HG03045 (cell line): ENCODE data around the gene CCDC12.

Experiments used
- ATAC-seq: cut with Tn5 transposase; IDR thresholded peaks from one replicate; pipeline ENCODE4 v1.9.1; 2021; ENCODE audit warnings: mild to moderate bottlenecking, moderate library complexity; ENCODE audit not compliant: unreplicated experiment

The CCDC12 gene

GRCh38 chr3:46897829-46898320 is 78.7 kb downstream of the CCDC12 start:
- no peak for ATAC-seq

DNA sequence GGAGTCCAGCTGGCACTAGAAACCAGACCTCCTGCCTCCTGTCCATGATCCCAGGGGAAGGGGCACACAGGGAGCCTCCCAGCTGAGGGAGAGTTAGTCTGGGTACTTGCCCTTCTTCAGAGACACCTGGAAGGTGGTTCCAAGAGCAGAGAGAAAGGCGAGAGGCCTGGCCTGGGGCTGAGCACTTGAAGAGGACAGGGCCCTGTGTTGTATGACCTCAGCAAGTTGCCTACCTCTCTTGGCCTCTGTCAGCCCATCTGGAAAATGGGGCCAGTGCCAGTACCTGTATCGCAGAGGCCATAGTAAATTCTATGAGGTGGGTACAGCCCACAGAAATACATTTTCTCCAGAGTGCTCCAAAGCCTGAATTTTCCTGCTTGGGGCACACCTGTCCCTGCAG is 79.5 kb downstream of the CCDC12 start:
- no peak for ATAC-seq

GRCh38 chr3:46896386-46896785 is 80.2 kb downstream of the CCDC12 start:
- ATAC-seq = no peak

- no peak for ATAC-seq
These were observed 80.8 kb downstream of the CCDC12 start for GRCh38 chr3:46895761-46896160.

DNA sequence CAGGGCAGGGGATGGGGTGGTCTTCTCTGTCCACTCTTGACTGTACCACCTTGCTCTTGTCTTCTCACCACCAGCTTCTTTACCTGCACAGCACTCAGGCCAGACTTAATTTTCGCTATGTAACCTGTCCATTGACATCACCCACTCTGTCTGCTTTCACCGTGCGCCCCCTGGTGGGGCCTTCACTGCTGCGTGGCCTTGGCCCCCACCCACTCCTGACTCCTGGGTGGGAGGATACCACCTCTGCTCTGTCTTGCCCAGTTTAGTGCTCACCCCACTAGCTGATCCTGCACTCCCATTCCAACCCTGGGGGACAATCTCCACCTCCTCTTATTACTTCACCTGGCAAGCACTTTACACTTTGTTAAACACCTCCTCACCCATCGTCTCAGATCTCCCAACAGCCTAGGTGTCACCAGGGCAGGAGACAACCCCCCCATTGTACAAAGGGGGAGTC is 81.3 kb downstream of the CCDC12 start:
- no peak for ATAC-seq

- ATAC-seq = no peak
These were observed 82.3 kb downstream of the CCDC12 start for GRCh38 chr3:46894256-46894655.

- ATAC-seq = no peak
These were observed 82.8 kb downstream of the CCDC12 start for GRCh38 chr3:46893763-46894162.

DNA sequence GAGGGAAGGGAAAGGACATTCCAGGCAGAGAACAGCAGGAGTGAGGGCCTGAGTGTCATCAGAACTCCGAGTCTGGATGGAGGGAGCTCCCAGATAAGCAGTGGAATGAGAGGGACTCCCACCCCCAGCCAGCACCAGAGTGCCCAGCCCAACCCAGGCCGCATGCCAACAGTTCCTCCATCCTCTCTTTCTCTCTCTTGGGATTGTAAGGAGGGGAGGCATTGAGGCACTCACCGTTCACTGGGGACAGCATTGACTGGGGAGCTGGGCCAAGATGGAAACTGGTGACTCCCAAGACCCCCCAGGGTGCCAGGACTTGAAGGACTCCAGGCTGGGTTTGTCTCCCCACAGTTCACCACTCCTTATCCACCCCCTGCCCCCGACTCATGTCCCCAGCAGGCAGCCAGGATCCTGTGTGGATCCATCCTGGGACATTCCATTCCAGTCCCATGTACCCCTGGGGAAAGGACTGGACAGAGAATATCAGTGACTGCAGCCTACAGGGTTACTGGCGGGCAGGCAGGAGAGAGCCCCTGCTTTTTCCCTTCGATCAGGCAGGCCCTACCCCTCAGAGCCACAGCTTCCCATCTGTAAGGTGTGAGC is 83.3 kb downstream of the CCDC12 start:
- no peak for ATAC-seq

DNA sequence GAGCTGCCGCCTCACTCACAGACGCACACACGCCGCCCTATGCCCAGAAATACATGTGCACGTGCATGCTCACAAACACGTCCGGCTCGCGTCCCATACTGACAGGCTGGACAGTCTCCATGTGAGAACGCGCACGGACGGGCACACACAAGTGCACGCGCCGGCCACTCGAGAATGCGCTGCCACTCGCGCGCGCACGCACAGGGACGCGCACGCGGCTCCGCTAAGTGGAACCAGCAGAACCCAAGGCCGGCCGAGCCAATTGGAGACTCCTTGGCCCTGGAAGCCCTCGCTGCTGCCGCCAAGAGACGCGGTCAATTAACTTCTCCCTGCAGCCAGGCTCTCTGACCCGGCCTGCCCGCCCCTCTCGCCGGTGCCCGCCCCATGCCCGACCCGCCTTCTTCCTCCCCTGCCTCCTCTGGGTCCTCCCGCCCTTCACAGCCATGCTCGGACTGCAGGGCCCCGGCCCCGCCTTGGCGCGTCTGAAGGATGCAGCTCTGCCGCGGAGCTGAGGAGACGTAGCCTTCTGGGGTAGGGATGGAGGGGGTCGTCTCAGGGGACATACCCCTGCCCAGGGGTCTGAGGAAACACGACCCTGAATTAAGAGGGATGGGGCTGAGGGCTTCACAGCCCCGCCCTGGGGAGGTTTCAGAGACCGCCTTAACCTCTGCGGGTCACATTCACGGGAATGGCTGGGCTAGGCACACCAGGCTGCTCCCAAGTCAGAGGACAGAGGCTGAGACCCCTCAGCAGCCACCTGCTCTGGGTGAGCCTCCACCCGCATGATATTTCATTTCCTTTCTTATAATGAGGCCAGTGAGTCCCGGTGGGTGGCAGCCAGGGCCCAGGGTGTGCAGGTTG is 84.0 kb downstream of the CCDC12 start:
- ATAC-seq = no peak

- no peak for ATAC-seq
These were observed 85.4 kb downstream of the CCDC12 start for GRCh38 chr3:46891132-46891531.

- ATAC-seq = no peak
These were observed 86.4 kb downstream of the CCDC12 start for GRCh38 chr3:46890132-46890531.

DNA sequence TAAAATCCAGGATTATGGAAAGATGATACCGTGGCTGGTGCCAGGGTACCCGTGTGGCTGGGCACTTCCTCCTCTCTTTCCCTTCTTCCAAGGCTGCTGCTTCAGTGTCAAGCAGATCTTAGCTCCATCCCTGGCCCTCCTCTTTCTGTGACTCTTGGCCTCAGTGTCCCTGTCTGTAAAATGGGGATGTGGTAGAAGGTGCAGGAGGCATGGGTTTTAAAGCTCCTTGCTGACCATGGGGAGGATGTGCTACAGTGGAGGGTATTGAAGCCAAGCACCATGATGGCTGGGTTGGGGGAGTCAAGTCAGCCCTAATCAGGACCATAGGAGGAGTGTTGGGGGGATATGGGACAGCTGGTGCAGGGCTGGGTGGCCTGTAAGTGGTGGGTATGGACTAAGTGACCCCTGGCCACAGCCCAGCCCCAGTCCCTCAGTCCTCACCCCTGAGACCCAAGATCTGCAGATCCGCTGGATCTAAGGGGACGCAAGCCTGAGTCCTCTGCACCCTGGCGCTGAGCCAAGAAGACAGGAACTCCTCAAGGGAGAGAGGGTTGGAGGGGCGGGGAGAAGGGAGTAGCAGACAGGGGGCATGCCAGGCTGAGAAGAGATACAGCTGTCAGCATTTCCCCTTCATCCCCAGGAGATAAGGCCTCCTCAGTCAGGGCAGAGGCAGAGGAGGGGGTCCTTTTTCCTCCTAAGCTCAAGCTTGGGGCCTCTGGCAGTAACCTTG is 87.0 kb downstream of the CCDC12 start:
- ATAC-seq = no peak

DNA sequence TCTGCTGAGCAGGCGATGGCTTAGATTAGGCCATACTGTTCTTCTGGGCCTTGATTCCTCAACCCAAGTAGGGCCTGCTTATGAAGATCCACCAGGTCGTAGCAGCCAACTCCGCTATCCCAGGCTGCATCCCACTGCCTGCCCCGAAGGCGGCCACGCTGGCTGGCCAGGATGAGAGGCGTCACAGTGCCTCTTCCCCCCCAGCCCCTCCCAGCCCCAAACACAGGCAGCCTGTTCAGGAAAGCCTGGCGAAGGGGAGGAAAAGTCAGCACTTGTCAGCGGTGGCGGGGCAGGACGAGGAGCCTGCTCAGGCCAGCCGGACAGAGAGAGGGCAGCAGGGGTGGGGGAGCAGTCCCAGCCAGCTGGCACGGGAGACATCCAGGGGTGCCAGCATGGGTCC is 87.8 kb downstream of the CCDC12 start:
- no peak for ATAC-seq

GRCh38 chr3:46887980-46888494 is 88.5 kb downstream of the CCDC12 start:
- no peak for ATAC-seq

DNA sequence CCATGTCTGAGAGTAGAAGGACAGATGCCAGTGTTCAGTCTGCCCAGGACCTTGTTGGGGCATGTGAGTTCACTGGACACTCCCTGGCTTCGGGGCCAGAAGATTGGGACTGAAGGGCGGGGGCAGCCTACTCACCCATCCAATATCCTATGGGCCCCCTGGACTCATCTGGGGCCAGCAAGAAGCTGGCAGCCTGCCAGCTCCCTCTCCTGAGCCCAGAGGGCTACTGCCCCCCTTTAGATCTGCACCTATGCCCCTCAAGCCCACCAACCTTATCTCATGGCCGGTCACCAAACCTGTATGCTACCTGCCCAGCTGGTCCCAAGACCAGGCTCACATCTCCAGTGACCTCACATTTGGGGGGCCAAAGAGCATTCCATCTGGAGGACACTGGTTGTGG is 90.9 kb downstream of the CCDC12 start:
- ATAC-seq = no peak

DNA sequence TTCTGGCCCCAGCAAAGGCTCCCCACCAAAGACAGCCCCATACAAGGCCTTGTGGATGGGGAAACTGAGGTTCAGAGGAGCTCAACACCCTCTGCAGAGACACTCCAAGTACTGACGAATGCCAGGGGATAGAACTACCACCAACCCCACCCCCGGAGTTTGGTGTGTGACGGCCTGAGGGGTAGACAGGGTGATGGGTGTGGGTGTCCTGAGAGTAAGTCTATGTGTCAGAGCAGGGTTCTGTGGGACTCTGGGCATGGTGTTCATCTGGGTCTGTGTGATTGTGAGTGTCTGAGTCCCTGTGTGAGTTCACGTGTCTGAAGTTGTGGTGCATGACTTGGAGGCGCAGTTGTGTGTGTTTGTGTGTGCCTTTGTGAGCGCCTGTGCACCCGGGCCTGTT is 91.6 kb downstream of the CCDC12 start:
- ATAC-seq = no peak

DNA sequence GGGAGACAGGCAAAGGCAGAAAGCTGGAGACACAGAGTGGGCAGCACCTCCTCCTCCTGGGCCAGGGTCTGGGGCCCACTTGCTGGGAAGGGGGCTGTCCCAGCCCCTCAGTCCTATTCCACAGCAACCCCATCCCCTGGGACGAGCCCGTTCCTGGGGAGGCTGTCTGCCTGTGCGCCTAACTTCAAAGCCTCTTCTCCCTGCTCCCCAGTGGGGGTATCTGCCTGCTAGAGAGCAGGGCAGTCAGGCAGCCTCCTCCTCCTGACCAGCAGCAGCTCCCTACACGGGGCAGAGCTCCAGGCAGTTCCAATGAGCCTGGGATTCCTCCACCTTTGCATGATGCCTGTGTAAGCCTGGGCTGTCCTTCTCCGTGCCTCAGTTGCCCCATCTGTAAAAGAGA is 92.1 kb downstream of the CCDC12 start:
- no peak for ATAC-seq

GRCh38 chr3:46883830-46884185 is 92.7 kb downstream of the CCDC12 start:
- ATAC-seq = no peak

- no peak for ATAC-seq
These were observed 93.3 kb downstream of the CCDC12 start for GRCh38 chr3:46883054-46883829.

GRCh38 chr3:46882377-46883053 is 94.0 kb downstream of the CCDC12 start:
- ATAC-seq = no peak
